Activated naive CD8-positive, alpha-beta T cell treated with anti-CD3 and anti-CD28 coated beads, Interleukin-2, amount 50 U/mL, for 16 hours (primary cell): ENCODE data around the gene PRSS27.

Experiments
- DNase-seq: peaks from one replicate; pipeline ENCODE4 v3.0.0-alpha.2; 2020; ENCODE audit warnings: low read depth, low spot score

The PRSS27 gene

GRCh38 chr16:2751577-2752034 lies 31.6 kb upstream of the PRSS27 start:
- no peak for DNase-seq

- no peak for DNase-seq
Measured at GRCh38 chr16:2749936-2750335, 29.9 kb upstream of the PRSS27 start.

- DNase-seq, result no peak
Measured at GRCh38 chr16:2749476-2749875, 29.5 kb upstream of the PRSS27 start.

GRCh38 chr16:2748757-2749455 lies 28.9 kb upstream of the PRSS27 start:
- no peak for DNase-seq

- DNase-seq, result no peak
Measured at GRCh38 chr16:2745961-2746360, 25.9 kb upstream of the PRSS27 start.

- DNase-seq, result no peak
Measured at GRCh38 chr16:2745116-2745890, 25.3 kb upstream of the PRSS27 start.

GRCh38 chr16:2744711-2745110 lies 24.7 kb upstream of the PRSS27 start:
- DNase-seq, result no peak

GRCh38 chr16:2743007-2743810 lies 23.2 kb upstream of the PRSS27 start:
- DNase-seq, result no peak

- no peak for DNase-seq
Measured at GRCh38 chr16:2742323-2743006, 22.4 kb upstream of the PRSS27 start.

- no peak for DNase-seq
Measured at GRCh38 chr16:2741168-2741567, 21.1 kb upstream of the PRSS27 start.

- DNase-seq, result no peak
Measured at GRCh38 chr16:2740476-2740875, 20.5 kb upstream of the PRSS27 start.

GRCh38 chr16:2739625-2740430 lies 19.8 kb upstream of the PRSS27 start:
- DNase-seq, result no peak

GRCh38 chr16:2738615-2739014 lies 18.6 kb upstream of the PRSS27 start:
- no peak for DNase-seq

GRCh38 chr16:2737895-2738418 lies 17.9 kb upstream of the PRSS27 start:
- no peak for DNase-seq

GRCh38 chr16:2737238-2737605 lies 17.2 kb upstream of the PRSS27 start:
- no peak for DNase-seq

GRCh38 chr16:2736476-2737237 lies 16.6 kb upstream of the PRSS27 start:
- no peak for DNase-seq

- DNase-seq, result no peak
Measured at GRCh38 chr16:2734844-2735515, 15.0 kb upstream of the PRSS27 start.

GRCh38 chr16:2728034-2728433 lies 8.0 kb upstream of the PRSS27 start:
- no peak for DNase-seq

- DNase-seq, result no peak
Measured at GRCh38 chr16:2726923-2727322, 6.9 kb upstream of the PRSS27 start.
